Measurements from ENCODE around the gene AGAP3. TPM values are rescaled to one million over a fixed set of nuclear protein-coding genes. Genes with fewer than 3 reads are reported as not detected.
A peak's percentile ranks its signal among the peaks of the same experiment; 100 is the strongest.

The AGAP3 gene
- total and polyA plus RNA-seq, 7 donors: 27.7 to 89.7 (median 36.4) TPM

GRCh38 chr7:151085329-151085690 lies 965 bp upstream of the AGAP3 start:
- no peaks in the 10 kb centered on the region for H3K9me3 ChIP-seq
- H3K4me3 ChIP-seq: peak overlapping the region in 3 of 4 donors; percentile 59 to 89 (median 65)
- TF ChIP-seq POLR2A (IDR thresholded peaks at IDR 0.05): no peak
- TF ChIP-seq, protein P1, sequence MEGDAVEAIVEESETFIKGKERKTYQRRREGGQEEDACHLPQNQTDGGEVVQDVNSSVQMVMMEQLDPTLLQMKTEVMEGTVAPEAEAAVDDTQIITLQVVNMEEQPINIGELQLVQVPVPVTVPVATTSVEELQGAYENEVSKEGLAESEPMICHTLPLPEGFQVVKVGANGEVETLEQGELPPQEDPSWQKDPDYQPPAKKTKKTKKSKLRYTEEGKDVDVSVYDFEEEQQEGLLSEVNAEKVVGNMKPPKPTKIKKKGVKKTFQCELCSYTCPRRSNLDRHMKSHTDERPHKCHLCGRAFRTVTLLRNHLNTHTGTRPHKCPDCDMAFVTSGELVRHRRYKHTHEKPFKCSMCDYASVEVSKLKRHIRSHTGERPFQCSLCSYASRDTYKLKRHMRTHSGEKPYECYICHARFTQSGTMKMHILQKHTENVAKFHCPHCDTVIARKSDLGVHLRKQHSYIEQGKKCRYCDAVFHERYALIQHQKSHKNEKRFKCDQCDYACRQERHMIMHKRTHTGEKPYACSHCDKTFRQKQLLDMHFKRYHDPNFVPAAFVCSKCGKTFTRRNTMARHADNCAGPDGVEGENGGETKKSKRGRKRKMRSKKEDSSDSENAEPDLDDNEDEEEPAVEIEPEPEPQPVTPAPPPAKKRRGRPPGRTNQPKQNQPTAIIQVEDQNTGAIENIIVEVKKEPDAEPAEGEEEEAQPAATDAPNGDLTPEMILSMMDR (IDR thresholded peaks at IDR 0.05): no peak
- TF ChIP-seq EP300 (IDR thresholded peaks at IDR 0.05): no peak
- TF ChIP-seq POLR2AphosphoS5 (IDR thresholded peaks at IDR 0.05): no peak
- no peaks in the 10 kb centered on the region for H3K27me3 ChIP-seq
- no peaks in the 10 kb centered on the region for H3K36me3 ChIP-seq
- H3K4me1 ChIP-seq: peaks cover 0 to 68% (median 63%) of the 10 kb centered on the region in 4 donors
- intact Hi-C loops (cut with DNase I): loop anchor here (5.0 kb wide), 1 partner anchor 108 kb away; the partner anchor contains the start of gene KCNH2
- H3K27ac ChIP-seq: peak overlapping the region; percentile 86 to 96 (median 88)
- DNase-seq: no peak
- 47 to 60% methylated on average over 5 of the region's 5 CpGs for WGBS, 2 donors

DNA sequence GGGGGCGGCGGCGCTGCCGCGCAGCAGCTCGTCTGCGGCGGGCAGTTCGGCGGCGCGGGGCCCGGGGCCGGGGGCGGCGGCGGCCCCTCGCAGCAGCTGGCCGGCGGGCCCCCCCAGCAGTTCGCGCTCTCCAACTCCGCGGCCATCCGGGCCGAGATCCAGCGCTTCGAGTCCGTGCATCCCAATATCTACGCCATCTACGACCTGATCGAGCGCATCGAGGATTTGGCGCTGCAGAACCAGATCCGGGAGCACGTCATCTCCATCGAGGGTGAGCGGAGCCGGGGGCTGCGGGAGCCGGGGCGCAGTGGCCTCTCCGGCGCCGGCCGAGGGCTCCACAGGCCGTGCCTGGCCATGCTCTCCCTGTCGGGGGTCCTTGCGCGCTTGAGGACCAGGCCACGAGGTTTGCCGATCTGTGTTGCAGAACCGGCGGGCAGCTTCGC lies 548 bp downstream of the AGAP3 start:
- H3K9me3 ChIP-seq: no peaks in the 10 kb centered on the region
- no peak for DNase-seq
- intact Hi-C loops (cut with DNase I): loop anchor here (1.0 to 5.0 kb wide), 3 partner anchors 24 to 110 kb away; partner anchors contain the start of genes KCNH2 and SLC4A2
- H3K36me3 ChIP-seq: peaks cover 0 to under 1% (median 0%) of the 10 kb centered on the region in 4 donors
- H3K27ac ChIP-seq: peak overlapping the region; percentile 86 to 96 (median 88)
- H3K4me3 ChIP-seq: peak overlapping the region; percentile 59 to 89 (median 74)
- 1% methylated on average over 52 to 55 of the region's 56 CpGs for WGBS, 2 donors
- no peak for TF ChIP-seq POLR2A (IDR thresholded peaks at IDR 0.05)
- TF ChIP-seq, protein P1 (IDR thresholded peaks at IDR 0.05): no peak
- no peak for TF ChIP-seq POLR2AphosphoS5 (IDR thresholded peaks at IDR 0.05)
- TF ChIP-seq EP300 (IDR thresholded peaks at IDR 0.05): no peak
- H3K4me1 ChIP-seq: peaks cover 0 to 72% (median 67%) of the 10 kb centered on the region in 4 donors
- no peaks in the 10 kb centered on the region for H3K27me3 ChIP-seq

- DNase-seq: peak; percentile 84
- peak overlapping the region; percentile 86 to 96 (median 88) for H3K27ac ChIP-seq
- TF ChIP-seq, protein P1 (IDR thresholded peaks at IDR 0.05): peak in 2 of 4 experiments; percentile 2 to 13
- TF ChIP-seq POLR2AphosphoS5 (IDR thresholded peaks at IDR 0.05) (peak in 1 of 4 donors; percentile 48), EP300 (IDR thresholded peaks at IDR 0.05) (no peak), POLR2A (IDR thresholded peaks at IDR 0.05) (no peak)
- H3K36me3 ChIP-seq: peaks cover 0 to 3% (median under 1%) of the 10 kb centered on the region in 4 donors
- no peaks in the 10 kb centered on the region for H3K9me3 ChIP-seq
- peaks cover 0 to 68% (median 63%) of the 10 kb centered on the region in 4 donors for H3K4me1 ChIP-seq
- intact Hi-C loops (cut with DNase I): loop anchor here (1.0 to 5.0 kb wide), 2 partner anchors 24 to 110 kb away; partner anchors contain the start of gene KCNH2
- H3K4me3 ChIP-seq: peak overlapping the region; percentile 59 to 89 (median 74)
- no peaks in the 10 kb centered on the region for H3K27me3 ChIP-seq
- 1 to 2% methylated on average over 70 of the region's 70 CpGs for WGBS, 2 donors
These were observed 1.2 kb downstream of the AGAP3 start for GRCh38 chr7:151087245-151088018.

GRCh38 chr7:151088019-151088855 lies 2.0 kb downstream of the AGAP3 start:
- Histone ChIP-seq H3K4me1 (peaks cover 0 to 72% (median 58%) of the 10 kb centered on the region in 4 donors), H3K4me3 (peak overlapping the region; percentile 59 to 89 (median 74)), H3K27me3 (no peaks in the 10 kb centered on the region), H3K9me3 (no peaks in the 10 kb centered on the region), H3K36me3 (peaks cover 0 to 3% (median 1%) of the 10 kb centered on the region in 4 donors), H3K27ac (peak overlapping the region; percentile 86 to 96 (median 88))
- TF ChIP-seq POLR2AphosphoS5 (IDR thresholded peaks at IDR 0.05): no peak
- no peak for TF ChIP-seq POLR2A (IDR thresholded peaks at IDR 0.05)
- TF ChIP-seq, protein P1 (IDR thresholded peaks at IDR 0.05): no peak
- TF ChIP-seq EP300 (IDR thresholded peaks at IDR 0.05): no peak
- intact Hi-C loops (cut with DNase I): loop anchor here (5.0 kb wide), 1 partner anchor 111 kb away; the partner anchor contains the start of gene KCNH2
- WGBS, 2 donors: 48 to 57% methylated on average over 16 of the region's 16 CpGs
- no peak for DNase-seq
